GM12892 (cell line): Measurements from ENCODE around the gene ZMAT5.

Experiments used
- DNase-seq: peaks from one replicate; pipeline ENCODE4 v3.0.0; 2011; ENCODE audit not compliant: insufficient read length
- FAIRE-seq: peaks from 2 replicates; lab custom pipeline; 2011; peaks lifted over from hg19 to GRCh38; lab: Jason Lieb, UNC
- POLR2A ChIP-seq: IDR thresholded peaks from 2 replicates; pipeline ENCODE4 v1.6.1; 2011; ENCODE audit warnings: low read depth, low read length, control low read depth
- POLR2AphosphoS5 ChIP-seq: IDR thresholded peaks from 2 replicates; pipeline ENCODE4 v1.6.1; 2011; ENCODE audit warnings: low read depth, low read length, control low read depth
- TAF1 ChIP-seq: IDR thresholded peaks from 2 replicates; pipeline ENCODE4 v1.6.1; 2011; ENCODE audit warnings: low read depth, mild to moderate bottlenecking, control low read depth, low read length, borderline replicate concordance

The ZMAT5 gene

DNA sequence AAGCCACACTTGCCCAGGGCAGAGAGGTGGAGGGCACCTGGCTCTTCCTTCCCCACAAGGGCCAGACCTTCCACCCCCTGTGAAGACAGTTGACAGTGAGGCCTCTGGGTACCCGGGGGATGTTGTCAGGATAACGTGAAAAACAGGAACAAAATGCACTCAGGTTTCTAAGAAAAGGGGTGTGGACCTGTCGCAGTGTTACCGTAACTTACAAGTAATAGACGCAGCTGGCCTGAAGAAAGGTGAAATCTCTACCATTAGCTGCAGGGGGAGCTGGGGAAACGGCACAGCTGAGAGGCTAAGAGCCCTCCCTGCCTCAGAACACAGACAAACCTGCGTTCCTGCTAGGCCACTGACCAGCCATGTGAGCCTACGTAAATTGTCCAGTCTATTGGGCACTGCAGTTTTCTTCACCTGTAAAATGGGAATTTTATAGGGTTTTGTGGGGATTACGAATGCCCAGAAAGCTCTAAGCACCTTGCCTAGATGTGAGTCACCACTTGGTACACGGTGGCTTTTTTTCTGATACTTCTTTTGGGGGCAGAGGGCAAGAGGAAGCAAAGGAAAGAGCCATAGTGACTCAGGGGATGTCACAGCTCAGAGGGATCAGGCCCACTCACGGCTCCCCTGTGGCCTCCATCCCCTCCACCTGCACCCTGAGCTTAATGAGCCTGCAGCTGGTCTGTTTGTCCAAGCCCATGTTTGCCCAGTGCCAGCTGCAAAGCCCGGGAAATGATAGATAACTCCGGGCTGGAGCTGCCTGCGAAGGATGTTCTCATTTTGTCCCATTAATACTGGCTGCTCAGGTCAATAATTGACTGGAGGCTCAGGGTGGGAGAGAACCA lies 65.4 kb downstream of the ZMAT5 start:
- TF ChIP-seq POLR2A (no peak), POLR2AphosphoS5 (no peak), TAF1 (no peak)

DNA sequence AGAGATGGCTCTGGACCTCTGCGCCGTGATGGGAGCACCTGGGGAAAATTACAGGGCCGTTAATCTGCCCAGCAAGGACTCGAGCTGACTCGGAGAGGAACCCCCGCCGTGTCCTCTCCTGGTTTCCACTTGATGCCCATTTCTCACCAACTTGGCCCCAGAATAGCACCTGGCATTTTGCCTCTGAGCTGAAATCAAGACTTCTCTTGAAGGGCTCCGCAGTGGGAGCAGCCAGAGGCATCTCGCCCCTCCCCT lies 66.0 kb downstream of the ZMAT5 start:
- no peak for FAIRE-seq
- DNase-seq, result no peak
- no peak for TF ChIP-seq POLR2A
- no peak for TF ChIP-seq TAF1
- no peak for TF ChIP-seq POLR2AphosphoS5

More for the DNA sequence above, 65.4 kb downstream of the ZMAT5 start:
- DNase-seq (no peak), FAIRE-seq (no peak)

DNA sequence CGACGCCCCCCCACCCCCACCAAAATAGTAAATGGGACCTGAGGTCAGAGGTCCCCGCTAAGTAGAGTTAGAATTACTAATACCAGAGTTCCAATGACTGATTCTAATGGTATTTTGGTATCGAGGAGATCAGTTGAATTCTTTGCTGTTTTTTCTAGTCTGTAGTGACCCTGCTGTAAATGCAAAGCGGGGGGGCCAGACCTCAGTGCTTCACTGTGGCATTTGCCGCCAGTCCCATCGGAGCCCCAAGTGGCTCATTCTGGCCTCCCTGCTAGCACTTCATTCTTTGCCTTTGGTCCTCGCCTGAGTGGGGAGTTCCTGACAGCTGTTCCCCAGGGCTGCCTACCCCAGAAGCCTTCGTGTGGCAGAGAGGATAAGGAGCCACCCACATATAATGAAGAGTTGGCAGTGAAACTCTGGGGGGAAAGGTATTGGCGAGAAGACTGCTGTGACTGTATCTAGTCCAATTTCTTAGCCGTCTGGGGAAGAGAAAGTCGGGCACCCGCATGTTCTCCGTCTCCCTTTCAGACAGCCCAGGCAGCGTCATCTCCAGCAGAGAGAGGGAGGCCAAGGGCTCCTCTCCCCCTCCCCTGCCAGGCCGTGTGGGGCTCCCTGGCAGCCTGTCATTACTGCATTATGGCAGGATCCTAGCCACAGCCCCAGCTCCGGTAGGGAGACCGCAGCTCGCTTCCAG lies 66.5 kb downstream of the ZMAT5 start:
- FAIRE-seq (no peak), DNase-seq (no peak)
- TF ChIP-seq POLR2A (no peak), POLR2AphosphoS5 (no peak), TAF1 (no peak)

DNA sequence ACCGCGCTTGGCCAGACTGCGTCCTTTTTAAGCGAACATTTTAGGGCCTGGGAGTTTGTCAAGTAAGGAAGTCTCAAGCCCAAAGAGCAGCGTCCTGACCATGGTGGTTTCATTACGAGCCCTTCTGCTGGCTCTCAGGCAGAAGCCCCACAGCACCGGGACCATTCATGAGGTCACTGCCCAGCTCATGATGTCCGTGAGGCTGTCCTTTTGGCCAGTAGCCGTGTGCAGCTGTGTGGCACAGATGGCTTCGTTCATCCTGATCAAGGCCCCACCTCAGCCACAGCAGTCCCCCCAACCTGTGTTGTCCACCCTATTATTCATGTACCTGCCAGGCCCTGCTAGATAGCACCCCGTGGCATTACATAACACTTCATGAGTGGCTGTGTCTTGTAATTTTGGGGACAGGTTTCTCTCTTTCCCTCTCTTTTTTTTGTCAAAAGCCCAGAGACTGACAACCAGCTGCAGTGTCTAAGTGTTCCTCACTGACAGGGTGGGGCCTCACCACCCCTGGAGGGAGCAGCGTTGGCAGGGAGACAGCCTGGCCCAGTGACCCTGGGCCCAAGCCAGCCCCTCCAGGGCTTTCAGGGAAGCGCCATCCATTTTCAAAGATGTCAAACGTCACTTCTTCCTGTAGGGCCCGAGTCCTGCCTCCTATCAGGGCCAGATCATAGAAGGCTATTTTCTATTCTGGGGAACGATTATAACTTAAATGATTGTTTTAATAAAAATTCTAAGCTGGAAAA lies 68.8 kb downstream of the ZMAT5 start:
- no peak for TF ChIP-seq POLR2AphosphoS5
- TF ChIP-seq POLR2A, result no peak
- no peak for TF ChIP-seq TAF1
- no peak for DNase-seq
- no peak for FAIRE-seq

DNA sequence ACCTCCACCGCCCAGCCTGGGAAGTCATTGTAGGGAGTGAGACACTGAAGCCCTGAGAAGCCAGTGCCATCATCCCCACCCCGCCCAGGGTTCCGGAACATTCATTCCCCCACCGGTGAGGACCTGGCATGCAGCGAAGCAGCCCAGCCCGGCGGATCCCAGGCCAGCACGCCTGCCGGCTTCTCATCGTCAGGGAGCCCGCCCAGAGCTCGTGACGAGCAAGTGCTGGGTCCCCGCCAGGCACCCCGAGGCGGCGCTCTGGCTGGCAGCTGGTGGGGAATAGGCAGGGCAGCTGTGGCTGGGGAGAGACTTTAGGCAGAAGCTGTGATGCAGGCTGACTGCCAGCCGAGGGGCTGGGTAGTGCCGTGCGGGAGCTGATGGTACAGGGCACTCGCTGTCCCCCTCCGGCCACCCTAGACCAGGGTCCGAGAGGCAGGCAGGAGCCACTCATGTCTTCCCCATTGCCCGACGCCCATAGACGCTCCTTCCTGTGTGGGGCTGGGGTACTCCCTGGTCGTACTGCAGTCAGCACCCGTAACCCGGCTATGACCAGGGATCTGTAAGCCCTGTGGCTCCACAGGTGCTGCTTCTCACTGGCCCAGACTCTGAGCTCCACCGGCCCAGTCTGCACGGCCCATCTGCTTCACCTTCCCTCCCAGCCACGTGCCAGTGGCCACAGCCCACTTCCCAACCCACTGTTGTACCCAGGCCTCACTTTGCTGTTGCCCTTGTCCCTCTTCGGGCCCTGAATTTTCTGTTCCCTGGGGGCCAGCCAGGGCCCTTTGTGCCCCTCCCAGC lies 71.5 kb downstream of the ZMAT5 start:
- no peak for TF ChIP-seq POLR2A
- no peak for TF ChIP-seq TAF1
- TF ChIP-seq POLR2AphosphoS5, result no peak
- no peak for FAIRE-seq
- no peak for DNase-seq

DNA sequence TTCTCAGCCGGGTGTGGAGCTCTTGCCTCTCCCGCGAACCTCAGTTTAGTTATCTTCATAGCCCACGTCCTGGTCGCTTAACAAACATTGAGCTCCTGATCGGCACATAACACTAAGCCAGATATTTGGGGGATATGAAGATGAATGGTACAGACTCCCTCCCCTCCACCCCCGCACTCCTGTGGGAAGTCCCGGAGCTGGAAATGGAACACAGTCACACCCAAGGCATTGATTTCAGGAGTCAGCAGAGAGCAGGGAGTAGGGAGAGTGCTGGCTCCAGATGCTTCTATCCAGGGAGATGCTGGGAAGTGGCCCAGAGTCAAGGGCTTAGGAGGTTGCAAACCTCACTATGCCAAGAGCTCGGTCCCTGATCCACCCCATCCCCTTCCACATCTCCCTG lies 73.1 kb downstream of the ZMAT5 start:
- no peak for DNase-seq
- TF ChIP-seq TAF1 (no peak), POLR2AphosphoS5 (no peak), POLR2A (no peak)
- no peak for FAIRE-seq

DNA sequence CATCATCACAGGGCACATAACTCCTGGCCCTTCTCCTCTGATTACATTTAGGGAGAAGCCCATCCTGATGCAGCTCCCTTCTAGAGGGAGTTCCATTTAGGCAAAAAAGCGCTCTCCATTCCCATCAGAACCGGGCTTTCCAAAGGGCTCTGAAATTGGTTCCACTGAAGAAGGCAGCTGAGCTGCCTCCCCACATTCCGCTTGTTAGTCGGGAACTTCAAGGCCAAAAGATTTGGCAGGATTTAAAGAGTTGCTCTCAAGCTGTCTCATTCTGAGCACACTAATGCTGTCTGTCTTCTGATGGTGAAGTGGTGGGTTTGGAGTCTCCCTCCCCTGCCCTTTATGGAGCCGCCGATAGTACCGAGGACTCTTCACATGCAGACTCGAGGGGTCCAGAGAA lies 73.6 kb downstream of the ZMAT5 start:
- no peak for TF ChIP-seq POLR2AphosphoS5
- no peak for TF ChIP-seq POLR2A
- no peak for TF ChIP-seq TAF1
- no peak for FAIRE-seq
- DNase-seq, result no peak

DNA sequence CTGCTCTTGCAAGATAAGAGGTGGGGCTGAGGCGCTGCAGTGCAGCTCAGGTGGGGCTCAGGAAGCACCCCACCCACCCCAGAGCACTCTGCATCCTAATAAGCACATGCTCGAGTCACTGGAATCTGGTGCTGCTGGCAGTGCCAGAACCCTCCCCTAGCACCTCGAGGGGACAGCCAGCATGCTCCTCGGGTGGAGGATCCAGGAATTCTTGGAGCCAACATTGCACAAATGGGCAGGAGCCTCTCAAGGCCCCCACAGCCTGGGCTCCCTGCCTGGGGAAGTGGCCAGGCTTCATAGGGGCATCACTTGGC lies 74.5 kb downstream of the ZMAT5 start:
- no peak for FAIRE-seq
- DNase-seq, result no peak
- TF ChIP-seq POLR2AphosphoS5 (no peak), TAF1 (no peak), POLR2A (no peak)

DNA sequence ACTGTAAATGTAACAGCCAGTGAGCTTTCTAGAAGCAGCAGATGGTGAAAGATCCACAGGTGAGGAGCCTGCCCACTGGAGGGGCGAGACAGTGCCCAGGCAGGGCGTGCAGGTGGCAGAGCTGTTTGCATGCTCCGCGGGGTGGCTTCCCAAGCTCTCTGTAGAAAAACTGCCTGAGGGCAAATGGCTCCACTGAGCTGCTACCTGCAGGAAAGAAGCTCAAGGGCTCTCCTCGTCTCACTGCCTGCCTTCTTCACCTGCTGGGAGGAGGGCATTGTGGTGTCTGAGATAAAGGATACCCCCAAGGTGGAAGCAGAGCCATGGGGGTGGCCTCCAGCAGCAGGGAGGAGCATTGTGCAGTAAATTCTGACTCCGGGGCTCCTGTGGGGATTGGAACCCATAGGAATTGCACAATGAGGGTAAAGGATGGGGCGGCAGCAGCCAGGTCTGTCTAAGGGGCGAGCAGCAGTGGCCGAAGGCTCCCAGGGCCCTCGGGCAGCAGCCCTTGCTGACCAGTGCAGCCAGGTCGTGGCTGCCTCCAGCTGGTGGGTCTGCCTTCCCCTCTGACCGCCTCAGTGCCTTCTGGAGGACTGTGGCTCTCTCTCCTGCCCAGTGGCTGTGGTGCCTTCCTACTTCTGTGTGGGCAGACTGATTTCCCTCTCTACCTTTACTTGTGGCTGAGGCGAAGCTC lies 75.0 kb downstream of the ZMAT5 start:
- FAIRE-seq (no peak), DNase-seq (no peak)
- TF ChIP-seq POLR2A (no peak), TAF1 (no peak), POLR2AphosphoS5 (no peak)

DNA sequence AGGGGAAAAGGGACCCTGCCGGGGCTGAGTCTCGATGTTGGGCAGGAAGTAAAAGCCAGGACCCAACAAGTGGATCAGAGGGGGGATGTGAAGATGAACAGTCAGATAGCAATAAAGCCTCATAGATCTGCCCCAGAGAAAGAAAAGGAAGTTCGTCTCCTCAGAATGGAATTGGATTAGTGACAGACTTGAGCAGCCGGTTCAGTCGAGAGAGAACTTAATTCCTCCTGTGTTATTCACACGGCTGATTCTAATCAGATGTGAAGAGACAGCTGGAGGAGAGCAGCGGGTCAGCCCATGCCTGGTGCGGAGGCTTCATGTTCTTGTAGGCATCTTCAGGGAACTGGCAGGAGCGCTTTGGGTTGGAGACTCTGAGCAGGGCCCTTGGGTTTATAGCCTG lies 76.3 kb downstream of the ZMAT5 start:
- DNase-seq (no peak), FAIRE-seq (no peak)
- TF ChIP-seq POLR2A (no peak), POLR2AphosphoS5 (no peak), TAF1 (no peak)
